Small intestine (tissue), 7 donors: ENCODE data around the gene TP53I11. TPM values are rescaled to one million over a fixed set of nuclear protein-coding genes. Genes with fewer than 3 reads are reported as not detected.

Experiments used
- DNase-seq, 2 donors: peaks; one replicate each; pipeline versions ENCODE4 v3.0.0 to v3.0.0-alpha.2; 2013
- FAIRE-seq: peaks from 2 replicates; lab custom pipeline; 2012; peaks lifted over from hg19 to GRCh38; lab: Jason Lieb, UNC
- H3K27ac ChIP-seq, 3 donors: one replicate each; pipeline ENCODE4 v1.5.1; 2013; ENCODE audit warnings: low read length in 2 of 3, mild to moderate bottlenecking in 2 of 3, control low read depth in 1 of 3, inconsistent platforms in 1 of 3, low read depth in 1 of 3, moderate library complexity in 1 of 3
- H3K27me3 ChIP-seq, 3 donors: one replicate each; pipeline ENCODE4 v1.6.1; 2013; ENCODE audit warnings: low read length in 3 of 3, inconsistent platforms in 1 of 3; ENCODE audit not compliant: control insufficient read depth in 3 of 3, insufficient read depth in 3 of 3
- H3K36me3 ChIP-seq, 3 donors: one replicate each; pipeline ENCODE4 v1.6.1; 2013; ENCODE audit warnings: low read length in 3 of 3, inconsistent platforms in 1 of 3, low read depth in 1 of 3, mild to moderate bottlenecking in 1 of 3, moderate library complexity in 1 of 3; ENCODE audit not compliant: control insufficient read depth in 3 of 3, insufficient read depth in 2 of 3
- H3K4me1 ChIP-seq, 3 donors: one replicate each; pipeline ENCODE4 v1.6.1; 2013; ENCODE audit warnings: low read length in 2 of 3, inconsistent platforms in 1 of 3, low read depth in 1 of 3, mild to moderate bottlenecking in 1 of 3, moderate library complexity in 1 of 3; ENCODE audit not compliant: control insufficient read depth in 3 of 3, insufficient read depth in 2 of 3
- H3K4me3 ChIP-seq, 3 donors: one replicate each; pipeline ENCODE4 v1.5.1; 2013; ENCODE audit warnings: low read length in 3 of 3, control low read depth in 1 of 3, inconsistent platforms in 1 of 3, low read depth in 1 of 3, mild to moderate bottlenecking in 1 of 3, moderate library complexity in 1 of 3
- H3K9me3 ChIP-seq, 2 donors: one replicate each; pipeline ENCODE4 v1.6.1; 2013; ENCODE audit warnings: low read depth in 1 of 2, low read length in 1 of 2; ENCODE audit not compliant: control insufficient read depth in 2 of 2, insufficient read depth in 1 of 2
- WGBS, 3 donors: extraction: QIAGEN DNeasy Blood & Tissue Kit; methylation state at CpG; one replicate each; pipeline ENCODE4 v1.1.7; 2013; 5-methylcytosine and 5-hydroxymethylcytosine counted together
- polyA plus RNA-seq, 4 donors: library from polyadenylated mRNA; stranded (reverse) in 3 of 4; unstranded in 1 of 4; fragments of 200-250 nt in 3 of 4; fragments of 120-200 nt in 1 of 4; gene quantifications; one replicate each; pipeline versions ENCODE4 v1.2.1 to v1.2.3, GENCODE V29; 2013
- donor health status: healthy with polysubstance abuse.
- donor health status: control.
- donor health status: control.
- donor health status: Bipolar disorder and iron deficiency.
- donor health status: healthy.

The TP53I11 gene
- polyA plus RNA-seq, 4 donors: 6.8 to 105 (median 36.7) TPM

- H3K27ac ChIP-seq: no peak overlapping the region
- no peaks in the 10 kb centered on the region for H3K27me3 ChIP-seq
- DNase-seq (no peak), FAIRE-seq (no peak)
- no peaks in the 10 kb centered on the region for H3K36me3 ChIP-seq
- 76 to 92% (median 91%) methylated on average over 3 of the region's 3 CpGs for WGBS, 3 donors
- H3K4me3 ChIP-seq: no peak overlapping the region
- H3K4me1 ChIP-seq: peaks cover 3 to 24% (median 7%) of the 10 kb centered on the region in 3 donors
- no peaks in the 10 kb centered on the region for H3K9me3 ChIP-seq
Measured at GRCh38 chr11:44967930-44968496, 17.3 kb upstream of the TP53I11 start.

GRCh38 chr11:44966694-44967093 is 16.0 kb upstream of the TP53I11 start:
- FAIRE-seq (no peak), DNase-seq (no peak)
- Histone ChIP-seq H3K4me3 (no peak overlapping the region), H3K4me1 (peaks cover 3 to 24% (median 7%) of the 10 kb centered on the region in 3 donors), H3K27ac (no peak overlapping the region), H3K27me3 (no peaks in the 10 kb centered on the region), H3K9me3 (no peaks in the 10 kb centered on the region), H3K36me3 (no peaks in the 10 kb centered on the region)
- WGBS, 3 donors: 78 to 86% (median 78%) methylated on average over 6 of the region's 6 CpGs

GRCh38 chr11:44964526-44965209 is 14.0 kb upstream of the TP53I11 start:
- FAIRE-seq (no peak), DNase-seq (peak in 1 of 2 donors; percentile 68)
- WGBS, 3 donors: 37 to 58% (median 49%) methylated on average over 9 of the region's 9 CpGs
- Histone ChIP-seq H3K4me1 (peaks cover 0 to 19% (median 3%) of the 10 kb centered on the region in 3 donors), H3K27ac (no peak overlapping the region), H3K36me3 (no peaks in the 10 kb centered on the region), H3K9me3 (no peaks in the 10 kb centered on the region), H3K27me3 (no peaks in the 10 kb centered on the region), H3K4me3 (no peak overlapping the region)

GRCh38 chr11:44963948-44964347 is 13.3 kb upstream of the TP53I11 start:
- WGBS, 3 donors: 92 to 95% (median 95%) methylated on average over 5 of the region's 5 CpGs
- Histone ChIP-seq H3K4me1 (peaks cover 0 to 20% (median 0%) of the 10 kb centered on the region in 3 donors), H3K36me3 (no peaks in the 10 kb centered on the region), H3K27me3 (no peaks in the 10 kb centered on the region), H3K27ac (no peak overlapping the region), H3K4me3 (no peak overlapping the region), H3K9me3 (no peaks in the 10 kb centered on the region)
- no peak for FAIRE-seq
- no peak for DNase-seq

GRCh38 chr11:44963136-44963535 is 12.5 kb upstream of the TP53I11 start:
- WGBS, 3 donors: 81 to 96% (median 85%) methylated on average over 6 to 7 of the region's 7 CpGs
- Histone ChIP-seq H3K36me3 (no peaks in the 10 kb centered on the region), H3K27me3 (no peaks in the 10 kb centered on the region), H3K4me3 (no peak overlapping the region), H3K4me1 (peaks cover 0 to 27% (median 0%) of the 10 kb centered on the region in 3 donors), H3K9me3 (no peaks in the 10 kb centered on the region), H3K27ac (no peak overlapping the region)
- DNase-seq (no peak), FAIRE-seq (no peak)

- DNase-seq (no peak), FAIRE-seq (no peak)
- WGBS, 3 donors: 83 to 89% (median 84%) methylated on average over 3 of the region's 3 CpGs
- Histone ChIP-seq H3K4me1 (peaks cover 0 to 33% (median 0%) of the 10 kb centered on the region in 3 donors), H3K27me3 (no peaks in the 10 kb centered on the region), H3K4me3 (no peak overlapping the region), H3K36me3 (no peaks in the 10 kb centered on the region), H3K27ac (no peak overlapping the region), H3K9me3 (no peaks in the 10 kb centered on the region)
Measured at GRCh38 chr11:44962464-44962863, 11.8 kb upstream of the TP53I11 start.

GRCh38 chr11:44960200-44960845 is 9.6 kb upstream of the TP53I11 start:
- no peak for FAIRE-seq
- DNase-seq: no peak
- H3K9me3 ChIP-seq: no peaks in the 10 kb centered on the region
- H3K27me3 ChIP-seq: no peaks in the 10 kb centered on the region
- WGBS, 3 donors: 45 to 53% (median 48%) methylated on average over 7 of the region's 7 CpGs
- H3K4me1 ChIP-seq: peaks cover 0 to 52% (median 4%) of the 10 kb centered on the region in 3 donors
- H3K27ac ChIP-seq: no peak overlapping the region
- H3K36me3 ChIP-seq: no peaks in the 10 kb centered on the region
- H3K4me3 ChIP-seq: no peak overlapping the region

GRCh38 chr11:44959064-44959463 is 8.4 kb upstream of the TP53I11 start:
- no peaks in the 10 kb centered on the region for H3K36me3 ChIP-seq
- FAIRE-seq (no peak), DNase-seq (no peak)
- H3K4me3 ChIP-seq: no peak overlapping the region
- H3K4me1 ChIP-seq: peaks cover 4 to 52% (median 5%) of the 10 kb centered on the region in 3 donors
- H3K9me3 ChIP-seq: no peaks in the 10 kb centered on the region
- peak overlapping the region in 1 of 3 donors; percentile 56 for H3K27ac ChIP-seq
- 51 to 73% (median 72%) methylated on average over 3 of the region's 3 CpGs for WGBS, 3 donors
- no peaks in the 10 kb centered on the region for H3K27me3 ChIP-seq
